HepG2 (cell line): ENCODE results near the gene OLFM1. TPM values are rescaled to one million over a fixed set of nuclear protein-coding genes. Genes with fewer than 3 reads are reported as not detected.

Experiments
- ATAC-seq: fragments of 200-7000 bp; cut with Tn5 transposase; 3 replicates; pipeline ENCODE4 v1.9.1; 2020; ENCODE audit warnings: mild to moderate bottlenecking, moderate library complexity
- BruUV-seq: library from RNA; stranded (reverse); fragments of 400-500 nt; replicated peaks from 2 replicates; lab custom pipeline; 2021; lab: Mats Ljungman, UMichigan
- CTCF ChIA-PET: fragments of 300-600 bp; formaldehyde crosslinking; extraction: SDS; loops from one replicate; lab custom pipeline; 2021; ENCODE audit warnings: low total read pairs, inconsistent platforms, low intra/inter-chr PET ratio; lab: Yijun Ruan, JAX
- POLR2A ChIA-PET: fragments of 350-600 bp; sonication (Branson Sonifier 250); formaldehyde crosslinking; loops from one replicate; lab custom pipeline; 2020; ENCODE audit warnings: antibody characterized with exemption, inconsistent platforms; lab: Yijun Ruan, JAX
- DNase-seq: peaks from one replicate; pipeline ENCODE4 v3.0.0-alpha.2; 2015; ENCODE audit warnings: low spot score
- FAIRE-seq: peaks from 3 replicates; lab custom pipeline; 2011; peaks lifted over from hg19 to GRCh38; lab: Jason Lieb, UNC
- H2AFZ ChIP-seq: one replicate; pipeline ENCODE4 v1.6.1; 2011; ENCODE audit warnings: low read length, inconsistent platforms
- H3K27ac ChIP-seq: fragments of 300-600 bp; 3 replicates; pipeline ENCODE4 v1.8.0; 2011; ENCODE audit warnings: mixed run types, mild to moderate bottlenecking, mixed read lengths, low read length, inconsistent platforms; ENCODE audit not compliant: insufficient read depth; ENCODE audit errors: extremely low read length
- H3K27me3 ChIP-seq, 2 experiments: fragments of 200-600 bp in 1 of 2; 2 replicates in 1 of 2; 3 replicates in 1 of 2; pipeline versions ENCODE4 v1.6.0 to v1.8.0; 2011; ENCODE audit warnings: low read length in 2 of 2, mild to moderate bottlenecking in 2 of 2, moderate library complexity in 2 of 2, inconsistent platforms in 1 of 2; ENCODE audit not compliant: insufficient read depth in 2 of 2, control insufficient read depth in 1 of 2
- H3K36me3 ChIP-seq, 2 experiments: fragments of 200-600 bp in 1 of 2; replicated peaks in 1 of 2; 2 replicates in 1 of 2; 3 replicates in 1 of 2; pipeline versions ENCODE4 v1.5.1 to v1.8.0; 2011; ENCODE audit warnings: low read length in 2 of 2, inconsistent platforms in 1 of 2; ENCODE audit not compliant: insufficient read depth in 2 of 2, control insufficient read depth in 1 of 2
- H3K4me1 ChIP-seq: 2 replicates; pipeline ENCODE4 v1.5.1; 2012; ENCODE audit warnings: low read length, inconsistent platforms; ENCODE audit not compliant: insufficient read depth
- H3K4me2 ChIP-seq: 2 replicates; pipeline ENCODE4 v1.6.0; 2011; ENCODE audit warnings: low read depth, low read length, inconsistent platforms
- H3K4me3 ChIP-seq, 3 experiments: fragments of 200-600 bp in 1 of 3; sonication (generic), shearing (Covaris generic) in 1 of 3; replicated peaks in 1 of 3; 2 replicates each; pipeline ENCODE4 v1.5.1; 2011 to 2016; ENCODE audit warnings: low read length in 3 of 3, inconsistent platforms in 2 of 3, low read depth in 2 of 3, mild to moderate bottlenecking in 2 of 3, control low read depth in 1 of 3, mixed read lengths in 1 of 3; ENCODE audit not compliant: insufficient read depth in 1 of 3
- H3K79me2 ChIP-seq: one replicate; pipeline ENCODE4 v1.6.1; 2011; ENCODE audit warnings: low read length, inconsistent platforms; ENCODE audit not compliant: insufficient read depth
- H3K9ac ChIP-seq: 2 replicates; pipeline ENCODE4 v1.6.0; 2011; ENCODE audit warnings: mild to moderate bottlenecking, low read depth, low read length, inconsistent platforms; ENCODE audit not compliant: insufficient read depth
- H3K9me3 ChIP-seq: 2 replicates; pipeline ENCODE4 v1.5.1; 2012; ENCODE audit warnings: mild to moderate bottlenecking, low read length
- H4K20me1 ChIP-seq: 2 replicates; pipeline ENCODE4 v1.6.0; 2011; ENCODE audit warnings: inconsistent platforms, mild to moderate bottlenecking, low read length, moderate library complexity; ENCODE audit not compliant: insufficient read depth
- HNF4A ChIP-seq: sonication (generic); formaldehyde crosslinking; IDR thresholded peaks from 2 replicates; pipeline ENCODE4 v1.4.0; 2020; ENCODE audit warnings: missing genetic modification reagents
- SIX1 ChIP-seq: sonication (generic); formaldehyde crosslinking; IDR thresholded peaks from 2 replicates; pipeline ENCODE4 v1.4.0; 2020; ENCODE audit warnings: missing genetic modification reagents, borderline replicate concordance
- SMYD3 ChIP-seq: sonication (generic); formaldehyde crosslinking; IDR thresholded peaks from 2 replicates; pipeline ENCODE4 v1.8.1; 2023; ENCODE audit warnings: mild to moderate bottlenecking, missing genetic modification reagents
- TAF15 ChIP-seq: fragments of 200-400 bp; formaldehyde crosslinking; IDR thresholded peaks from one replicate; pipeline ENCODE4 v1.6.1; 2018; ENCODE audit warnings: mild to moderate bottlenecking, low read depth, low read length; ENCODE audit not compliant: poor library complexity, severe bottlenecking
- TBP ChIP-seq: sonication (generic); formaldehyde crosslinking; IDR thresholded peaks from 2 replicates; pipeline ENCODE4 v1.5.0; 2020; ENCODE audit warnings: missing genetic modification reagents
- U2AF1 ChIP-seq: fragments of 200-400 bp; formaldehyde crosslinking; optimal IDR thresholded peaks from 2 replicates; pipeline ENCODE3; 2017; ENCODE audit warnings: mild to moderate bottlenecking, low read depth, low read length
- YEATS2 ChIP-seq: sonication (generic); formaldehyde crosslinking; IDR thresholded peaks from 2 replicates; pipeline ENCODE4 v1.4.0; 2020; ENCODE audit warnings: missing genetic modification reagents, borderline replicate concordance
- ZNF251 ChIP-seq: sonication (generic); formaldehyde crosslinking; IDR thresholded peaks from 2 replicates; pipeline ENCODE4 v1.9.0; 2021; ENCODE audit warnings: mild to moderate bottlenecking, missing genetic modification reagents
- ZNF772 ChIP-seq: sonication (generic); formaldehyde crosslinking; IDR thresholded peaks from 2 replicates; pipeline ENCODE4 v1.5.0; 2020; ENCODE audit warnings: mild to moderate bottlenecking, missing genetic modification reagents
- ZNF879 ChIP-seq: sonication (generic); formaldehyde crosslinking; IDR thresholded peaks from 2 replicates; pipeline ENCODE4 v1.8.1; 2023; ENCODE audit warnings: missing genetic modification reagents
- WGBS: methylation state at CpG from one replicate; pipeline ENCODE4 v1.1.6; 2017; ENCODE audit warnings: low lambda C conversion rate; 5-methylcytosine and 5-hydroxymethylcytosine counted together
- in situ Hi-C: cut with HindIII; loops from 2 replicates; pipeline ENCODE4 v1.10.0; 2017; ENCODE audit warnings: low pct_unique_long_range_greater_than_20kb; ENCODE audit not compliant: extremely low pct_ligation_motif_present
- intact Hi-C: fragments of 100-400 bp; cut with micrococcal nuclease; formaldehyde crosslinking; loops from one replicate; pipeline ENCODE4 v1.10.0; 2022; ENCODE audit not compliant: unreplicated experiment
- polyA plus RNA-seq, 8 experiments: library from polyadenylated mRNA; depleted of rRNA in 3 of 8; stranded (reverse) in 7 of 8; unstranded in 1 of 8; fragments of >200 nt; fragmentation: Illumina TruSeq in 4 of 8; extraction: Trizol in 4 of 8; gene quantifications; 2 replicates each; pipeline versions ENCODE4 v1.2.1 to v1.2.3, GENCODE V29; 2011 to 2016; ENCODE audit warnings: low read depth in 4 of 8, missing spikeins in 1 of 8, mixed read lengths in 1 of 8; ENCODE audit not compliant: insufficient read depth in 1 of 8
- total RNA-seq, 5 experiments: library from RNA; depleted of rRNA; stranded (reverse); fragments of >200 nt; fragmentation: Illumina TruSeq; extraction: Trizol; gene quantifications; 2 replicates each; pipeline ENCODE4 v1.2.3, GENCODE V29; 2016; ENCODE audit warnings: low read depth in 1 of 5
- TF ChIP-seq, protein P1 (sequence below): IDR thresholded peaks from 2 replicates; pipeline ENCODE4 v1.6.1; 2016; ENCODE audit warnings: mild to moderate bottlenecking
- TF ChIP-seq, protein P2 (sequence below): sonication (generic); formaldehyde crosslinking; IDR thresholded peaks from 2 replicates; pipeline ENCODE4 v1.5.1; 2020; ENCODE audit warnings: mild to moderate bottlenecking, moderate library complexity, missing genetic modification reagents
- TF ChIP-seq, protein P3 (sequence below): sonication (generic); formaldehyde crosslinking; IDR thresholded peaks from 2 replicates; pipeline ENCODE4 v1.4.0; 2020; ENCODE audit warnings: missing genetic modification reagents

Gene OLFM1
- total and polyA plus RNA-seq, 2 of the 13 experiments (the other 11 are each of a cell fraction or from before 2014, with no cell fraction given), result not detected

- ChIA-PET POLR2A (no interaction called here), CTCF (no interaction called here)
- TF ChIP-seq, protein P1, sequence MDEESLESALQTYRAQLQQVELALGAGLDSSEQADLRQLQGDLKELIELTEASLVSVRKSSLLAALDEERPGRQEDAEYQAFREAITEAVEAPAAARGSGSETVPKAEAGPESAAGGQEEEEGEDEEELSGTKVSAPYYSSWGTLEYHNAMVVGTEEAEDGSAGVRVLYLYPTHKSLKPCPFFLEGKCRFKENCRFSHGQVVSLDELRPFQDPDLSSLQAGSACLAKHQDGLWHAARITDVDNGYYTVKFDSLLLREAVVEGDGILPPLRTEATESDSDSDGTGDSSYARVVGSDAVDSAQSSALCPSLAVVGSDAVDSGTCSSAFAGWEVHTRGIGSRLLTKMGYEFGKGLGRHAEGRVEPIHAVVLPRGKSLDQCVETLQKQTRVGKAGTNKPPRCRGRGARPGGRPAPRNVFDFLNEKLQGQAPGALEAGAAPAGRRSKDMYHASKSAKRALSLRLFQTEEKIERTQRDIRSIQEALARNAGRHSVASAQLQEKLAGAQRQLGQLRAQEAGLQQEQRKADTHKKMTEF, result no peak
- TF ChIP-seq TBP, result no peak
- TF ChIP-seq ZNF772 (CRISPR knock-in tag), result no peak
- TF ChIP-seq U2AF1, result no peak
- no peak overlapping the region for H2AFZ ChIP-seq
- H3K27me3 ChIP-seq, result peaks cover 1 to 60% of the 10 kb centered on the region in 2 experiments; a peak in 3 of 5 replicates
- no peaks in the 10 kb centered on the region for H3K4me1 ChIP-seq
- no peaks in the 10 kb centered on the region for H3K79me2 ChIP-seq
- DNase-seq (no peak), FAIRE-seq (no peak), ATAC-seq (no peak)
- H3K27ac ChIP-seq, result no peak overlapping the region
- intact Hi-C loops, result no loop called here
- H4K20me1 ChIP-seq, result no peaks in the 10 kb centered on the region
- H3K4me2 ChIP-seq, result no peak overlapping the region
- 42% methylated on average over 6 of the region's 18 CpGs for WGBS
- in situ Hi-C loops, result no loop called here
- H3K36me3 ChIP-seq, result no peaks in the 10 kb centered on the region
- H3K9ac ChIP-seq, result no peak overlapping the region
- no peak overlapping the region for H3K4me3 ChIP-seq
- BruUV-seq, result no TSS peak
- H3K9me3 ChIP-seq, result no peaks in the 10 kb centered on the region
These were observed 44.5 kb downstream of the OLFM1 start for GRCh38 chr9:135132008-135132407.

DNA sequence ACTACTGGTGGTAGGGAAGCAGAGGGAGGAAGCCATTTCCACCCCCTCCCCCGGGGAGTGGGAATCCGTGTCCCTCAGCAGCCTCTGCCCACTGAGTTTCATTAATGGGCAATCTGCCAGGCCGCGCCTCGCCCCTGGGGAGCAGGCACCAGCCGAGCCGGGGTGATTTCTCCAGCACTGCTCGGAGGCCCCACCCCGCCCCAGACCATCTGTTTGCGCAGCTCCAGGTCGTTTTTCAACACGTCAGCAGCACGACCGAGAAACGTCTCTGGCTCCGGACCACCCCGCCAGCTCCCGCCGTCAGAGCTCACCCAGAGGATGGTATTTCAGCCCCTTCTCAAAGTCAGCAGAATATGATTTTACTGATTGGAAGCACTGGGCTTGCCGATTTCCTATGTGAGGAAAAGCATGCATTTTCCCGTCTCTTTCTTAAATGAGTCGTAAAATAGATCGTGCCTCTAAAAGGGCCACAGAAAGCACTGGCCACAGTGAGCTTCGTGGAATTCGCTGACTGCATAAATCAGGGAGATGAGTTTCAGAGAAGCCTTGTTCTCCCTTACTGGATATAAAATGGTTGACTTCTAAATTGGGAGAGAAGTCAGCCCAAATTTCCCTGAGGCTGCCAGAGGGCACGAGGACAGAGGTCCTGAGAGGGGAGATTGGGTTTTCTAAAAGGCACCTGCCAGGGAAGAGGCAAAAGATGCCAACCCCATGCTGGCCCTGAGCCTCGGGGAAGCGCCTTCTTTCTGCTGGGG is 47.0 kb downstream of the OLFM1 start:
- CTCF ChIA-PET, result no interaction called here
- DNase-seq (no peak), ATAC-seq (no peak), FAIRE-seq (no peak)
- Histone ChIP-seq H3K79me2 (no peaks in the 10 kb centered on the region), H3K4me2 (no peak overlapping the region), H3K27me3 (peaks cover 1 to 48% of the 10 kb centered on the region in 2 experiments; a peak in 3 of 5 replicates), H3K4me1 (no peaks in the 10 kb centered on the region), H3K36me3 (no peaks in the 10 kb centered on the region), H3K9me3 (no peaks in the 10 kb centered on the region), H2AFZ (no peak overlapping the region), H4K20me1 (no peaks in the 10 kb centered on the region), H3K27ac (no peak overlapping the region), H3K4me3 (no peak overlapping the region), H3K9ac (no peak overlapping the region)
- no TSS peak for BruUV-seq
- intact Hi-C loops (no loop called here), in situ Hi-C loops (no loop called here)
- POLR2A ChIA-PET, result no interaction called here
- WGBS, result 45% methylated on average over 25 of the region's 28 CpGs
- TF ChIP-seq SIX1 (CRISPR knock-in tag), result no peak
- TF ChIP-seq TAF15, result no peak
- no peak for TF ChIP-seq SMYD3
- TF ChIP-seq, protein P2, sequence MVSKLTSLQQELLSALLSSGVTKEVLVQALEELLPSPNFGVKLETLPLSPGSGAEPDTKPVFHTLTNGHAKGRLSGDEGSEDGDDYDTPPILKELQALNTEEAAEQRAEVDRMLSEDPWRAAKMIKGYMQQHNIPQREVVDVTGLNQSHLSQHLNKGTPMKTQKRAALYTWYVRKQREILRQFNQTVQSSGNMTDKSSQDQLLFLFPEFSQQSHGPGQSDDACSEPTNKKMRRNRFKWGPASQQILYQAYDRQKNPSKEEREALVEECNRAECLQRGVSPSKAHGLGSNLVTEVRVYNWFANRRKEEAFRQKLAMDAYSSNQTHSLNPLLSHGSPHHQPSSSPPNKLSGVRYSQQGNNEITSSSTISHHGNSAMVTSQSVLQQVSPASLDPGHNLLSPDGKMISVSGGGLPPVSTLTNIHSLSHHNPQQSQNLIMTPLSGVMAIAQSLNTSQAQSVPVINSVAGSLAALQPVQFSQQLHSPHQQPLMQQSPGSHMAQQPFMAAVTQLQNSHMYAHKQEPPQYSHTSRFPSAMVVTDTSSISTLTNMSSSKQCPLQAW (CRISPR knock-in tag), result no peak
- no peak for TF ChIP-seq YEATS2
- TF ChIP-seq, protein P3, sequence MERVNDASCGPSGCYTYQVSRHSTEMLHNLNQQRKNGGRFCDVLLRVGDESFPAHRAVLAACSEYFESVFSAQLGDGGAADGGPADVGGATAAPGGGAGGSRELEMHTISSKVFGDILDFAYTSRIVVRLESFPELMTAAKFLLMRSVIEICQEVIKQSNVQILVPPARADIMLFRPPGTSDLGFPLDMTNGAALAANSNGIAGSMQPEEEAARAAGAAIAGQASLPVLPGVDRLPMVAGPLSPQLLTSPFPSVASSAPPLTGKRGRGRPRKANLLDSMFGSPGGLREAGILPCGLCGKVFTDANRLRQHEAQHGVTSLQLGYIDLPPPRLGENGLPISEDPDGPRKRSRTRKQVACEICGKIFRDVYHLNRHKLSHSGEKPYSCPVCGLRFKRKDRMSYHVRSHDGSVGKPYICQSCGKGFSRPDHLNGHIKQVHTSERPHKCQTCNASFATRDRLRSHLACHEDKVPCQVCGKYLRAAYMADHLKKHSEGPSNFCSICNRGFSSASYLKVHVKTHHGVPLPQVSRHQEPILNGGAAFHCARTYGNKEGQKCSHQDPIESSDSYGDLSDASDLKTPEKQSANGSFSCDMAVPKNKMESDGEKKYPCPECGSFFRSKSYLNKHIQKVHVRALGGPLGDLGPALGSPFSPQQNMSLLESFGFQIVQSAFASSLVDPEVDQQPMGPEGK (CRISPR knock-in tag), result no peak
- TF ChIP-seq ZNF251 (CRISPR knock-in tag), result no peak
- no peak for TF ChIP-seq ZNF879 (CRISPR knock-in tag)
- no peak for TF ChIP-seq HNF4A
